ENCODE measurements around the gene ZBTB48. TPM values are rescaled to one million over a fixed set of nuclear protein-coding genes. Genes with fewer than 3 reads are reported as not detected.

Gene ZBTB48
- total RNA-seq, 1 donor from 2014 or later = 10.7 TPM

- DNase-seq (ENCODE audit: low read depth in 2 of 2) = no peak
Observed at GRCh38 chr1:6572653-6573383, 7.0 kb upstream of the ZBTB48 start.

GRCh38 chr1:6574025-6574620, 5.7 kb upstream of the ZBTB48 start:
- DNase-seq (ENCODE audit: low read depth in 2 of 2) = no peak

- DNase-seq (ENCODE audit: low read depth in 2 of 2) = no peak
Observed at GRCh38 chr1:6574818-6575217, 5.0 kb upstream of the ZBTB48 start.

GRCh38 chr1:6577831-6578525, 1.8 kb upstream of the ZBTB48 start:
- DNase-seq (ENCODE audit: low read depth in 2 of 2) = no peak

- no peak for DNase-seq (ENCODE audit: low read depth in 2 of 2)
Observed at GRCh38 chr1:6578624-6579373, 995 bp upstream of the ZBTB48 start.

GRCh38 chr1:6580119-6580592, 362 bp downstream of the ZBTB48 start:
- peak; percentile 25 to 33 for DNase-seq (ENCODE audit: low read depth in 2 of 2)

- peak in 1 of 2 donors; percentile 39 for DNase-seq (ENCODE audit: low read depth in 2 of 2)
Observed at GRCh38 chr1:6580593-6581409, 1.0 kb downstream of the ZBTB48 start.

- DNase-seq (ENCODE audit: low read depth in 2 of 2) = peak in 1 of 2 donors; percentile 65
Observed at GRCh38 chr1:6581561-6582305, 1.9 kb downstream of the ZBTB48 start.

- no peak for DNase-seq (ENCODE audit: low read depth in 2 of 2)
Observed at GRCh38 chr1:6582370-6582769, 2.6 kb downstream of the ZBTB48 start.

GRCh38 chr1:6584126-6585080, 4.6 kb downstream of the ZBTB48 start:
- no peak for DNase-seq (ENCODE audit: low read depth in 2 of 2)

GRCh38 chr1:6585081-6585722, 5.4 kb downstream of the ZBTB48 start:
- DNase-seq (ENCODE audit: low read depth in 2 of 2) = no peak

- no peak for DNase-seq (ENCODE audit: low read depth in 2 of 2)
Observed at GRCh38 chr1:6585841-6586240, 6.0 kb downstream of the ZBTB48 start.

GRCh38 chr1:6586404-6586816, 6.6 kb downstream of the ZBTB48 start:
- DNase-seq (ENCODE audit: low read depth in 2 of 2) = no peak

GRCh38 chr1:6587261-6588005, 7.6 kb downstream of the ZBTB48 start:
- DNase-seq (ENCODE audit: low read depth in 2 of 2) = no peak

GRCh38 chr1:6588128-6588892, 8.5 kb downstream of the ZBTB48 start:
- DNase-seq (ENCODE audit: low read depth in 2 of 2) = no peak

- DNase-seq (ENCODE audit: low read depth in 2 of 2) = no peak
Observed at GRCh38 chr1:6588893-6589520, 9.2 kb downstream of the ZBTB48 start.

GRCh38 chr1:6590046-6590445, 10.3 kb downstream of the ZBTB48 start:
- DNase-seq (ENCODE audit: low read depth in 2 of 2) = no peak

Data from lung microvascular endothelial cell (primary cell).